ENCODE data around the gene AP2B1.
"Not testable (repeated sequence)": the region's sequence is repeated elsewhere in the genome, so short reads cannot be mapped to it uniquely, and the experiment has no call there.

The AP2B1 gene

GRCh38 chr17:35750526-35751395 is 163.6 kb downstream of the AP2B1 start:
- DNase-seq, result no peak

- not testable (repeated sequence) for DNase-seq
Observed at GRCh38 chr17:35751541-35751940, 164.4 kb downstream of the AP2B1 start.

- no peak for DNase-seq
Observed at GRCh38 chr17:35752471-35752870, 165.3 kb downstream of the AP2B1 start.

GRCh38 chr17:35752945-35753764 is 166.0 kb downstream of the AP2B1 start, which contains the start of gene GAS2L2:
TSS of gene GAS2L2 (minus strand) at chr17:35753239. CDS start at chr17:35752850, 389 bp downstream.
- no peak for DNase-seq

GRCh38 chr17:35757243-35757642 is 170.1 kb downstream of the AP2B1 start:
- DNase-seq, result no peak

GRCh38 chr17:35760587-35760986 is 173.5 kb downstream of the AP2B1 start, which contains the start of gene C17orf50:
TSS of gene C17orf50 (plus strand) at chr17:35760887. CDS start at chr17:35760942, 55 bp downstream.
- DNase-seq, result no peak

GRCh38 chr17:35761601-35762000 is 174.5 kb downstream of the AP2B1 start:
- DNase-seq, result no peak

GRCh38 chr17:35763767-35764122 is 176.6 kb downstream of the AP2B1 start:
- DNase-seq, result no peak

- no peak for DNase-seq
Observed at GRCh38 chr17:35764123-35764991, 177.2 kb downstream of the AP2B1 start.

GRCh38 chr17:35765086-35765710 is 178.1 kb downstream of the AP2B1 start:
- no peak for DNase-seq

GRCh38 chr17:35765756-35766488 is 178.8 kb downstream of the AP2B1 start:
- DNase-seq, result no peak

GRCh38 chr17:35766489-35766877 is 179.4 kb downstream of the AP2B1 start:
- no peak for DNase-seq

- DNase-seq, result no peak
Observed at GRCh38 chr17:35766903-35767510, 179.9 kb downstream of the AP2B1 start.

- no peak for DNase-seq
Observed at GRCh38 chr17:35768797-35769196, 181.7 kb downstream of the AP2B1 start.

- no peak for DNase-seq
Observed at GRCh38 chr17:35769895-35770486, 182.9 kb downstream of the AP2B1 start.

GRCh38 chr17:35773129-35773528 is 186.0 kb downstream of the AP2B1 start:
- DNase-seq, result no peak

GRCh38 chr17:35773679-35774425 is 186.7 kb downstream of the AP2B1 start:
- no peak for DNase-seq

- no peak for DNase-seq
Observed at GRCh38 chr17:35774499-35774898, 187.4 kb downstream of the AP2B1 start.

GRCh38 chr17:35775039-35775438 is 187.9 kb downstream of the AP2B1 start:
- DNase-seq, result no peak

GRCh38 chr17:35775583-35775982 is 188.5 kb downstream of the AP2B1 start:
- DNase-seq, result no peak

Measured in cortex of kidney (tissue), 1 donor.